GOT3 (cell line): ENCODE measurements around the gene SCARF1.

Experiments used
- DNase-seq: peaks from one replicate; lab custom pipeline; 2025; ENCODE audit warnings: mixed read lengths; lab: John Stamatoyannopoulos, UW

Gene SCARF1

GRCh38 chr17:1648173-1648962 is 2.8 kb upstream of the SCARF1 start:
- DNase-seq = peak; percentile 58

DNA sequence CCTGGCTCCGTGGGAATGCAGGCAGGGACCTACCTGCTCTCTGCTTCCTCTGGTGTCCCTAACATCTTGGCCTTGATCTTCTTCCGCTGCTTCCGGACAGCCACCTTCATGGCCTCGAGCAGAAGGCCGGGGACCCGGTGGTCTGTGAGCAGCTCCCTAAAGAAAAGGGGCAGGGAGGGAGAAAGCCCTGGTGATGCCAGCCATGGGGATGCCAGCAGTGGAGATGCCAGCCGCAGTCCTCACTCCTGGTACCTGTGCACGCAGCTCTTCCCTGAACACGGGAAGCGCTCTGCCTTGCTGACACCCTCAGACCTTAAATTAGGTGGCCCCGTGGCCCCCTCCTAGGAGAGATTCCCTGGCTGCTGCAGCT is 2.3 kb upstream of the SCARF1 start:
- DNase-seq = no peak

- no peak for DNase-seq
These were observed 805 bp upstream of the SCARF1 start for GRCh38 chr17:1646199-1646875.

- no peak for DNase-seq
These were observed 882 bp downstream of the SCARF1 start for GRCh38 chr17:1644493-1645206.

DNA sequence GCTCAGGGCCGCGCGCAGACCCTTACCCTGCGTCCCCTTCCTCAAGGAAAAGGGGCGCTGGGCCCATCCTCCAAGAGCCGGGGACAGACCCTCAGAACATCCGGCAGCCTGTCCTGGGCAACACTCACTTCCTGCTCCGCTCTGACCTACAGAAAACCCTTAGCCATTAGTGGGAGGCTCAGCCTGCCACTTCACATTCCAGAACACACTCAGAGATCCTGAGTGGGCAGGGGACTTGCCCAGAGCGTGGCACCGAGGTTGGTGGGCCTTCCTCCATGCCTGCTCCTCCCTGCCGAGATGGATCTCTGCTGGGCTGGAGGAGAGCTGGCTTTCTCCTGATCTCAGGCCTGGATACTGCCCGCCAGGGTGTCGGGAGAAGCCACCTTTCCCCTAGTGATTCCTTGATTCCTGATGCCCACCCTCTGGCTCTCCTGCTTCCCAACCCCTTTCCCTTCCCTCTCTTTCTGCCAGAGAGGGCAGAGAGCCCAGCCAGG is 1.5 kb downstream of the SCARF1 start:
- no peak for DNase-seq

- DNase-seq = no peak
These were observed 2.1 kb downstream of the SCARF1 start for GRCh38 chr17:1643293-1643998.

GRCh38 chr17:1641065-1641403 is 4.5 kb downstream of the SCARF1 start:
- DNase-seq = no peak

- DNase-seq = no peak
These were observed 5.0 kb downstream of the SCARF1 start for GRCh38 chr17:1640329-1641064.

GRCh38 chr17:1639549-1640180 is 5.9 kb downstream of the SCARF1 start:
- no peak for DNase-seq

- no peak for DNase-seq
These were observed 6.8 kb downstream of the SCARF1 start for GRCh38 chr17:1638624-1639300.

GRCh38 chr17:1638171-1638590 is 7.4 kb downstream of the SCARF1 start:
- no peak for DNase-seq

- DNase-seq = no peak
These were observed 8.7 kb downstream of the SCARF1 start for GRCh38 chr17:1636732-1637285.

DNA sequence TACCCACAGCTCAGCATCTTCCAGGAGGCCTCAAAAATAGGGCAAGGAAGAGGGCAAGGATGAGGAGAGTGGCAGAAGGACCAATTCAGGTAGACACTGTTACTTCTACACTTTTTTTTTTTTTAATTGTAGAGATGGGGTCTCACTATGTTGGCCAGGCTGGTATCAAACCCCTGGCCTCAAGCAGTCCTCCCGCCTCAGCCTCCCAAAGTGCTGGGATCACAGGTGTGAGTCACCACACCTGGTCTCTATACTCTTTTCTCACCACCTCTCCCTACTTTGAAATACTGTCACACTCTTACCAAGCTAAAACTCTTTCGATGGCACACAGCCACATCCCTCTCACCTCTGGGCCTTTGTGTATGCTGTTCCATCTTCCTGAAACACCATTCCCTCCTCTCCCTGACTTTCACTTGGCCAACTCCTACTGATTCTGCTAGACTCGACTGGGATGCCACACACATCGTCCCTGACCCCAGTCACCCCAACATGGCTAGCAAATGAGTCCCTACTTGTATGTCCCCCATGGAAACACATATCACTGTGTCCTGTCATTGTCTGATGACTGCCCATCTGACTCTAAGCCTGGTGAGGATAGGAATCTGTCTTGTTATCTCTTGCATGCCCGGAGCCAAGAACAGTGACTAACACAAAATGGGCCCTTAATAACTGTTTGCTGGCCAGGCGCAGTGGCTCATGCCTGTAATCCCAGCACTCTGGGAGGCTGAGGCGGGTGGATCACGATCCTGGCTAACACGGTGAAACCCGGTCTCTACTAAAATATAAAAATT is 9.7 kb downstream of the SCARF1 start:
- DNase-seq = no peak

- no peak for DNase-seq
These were observed 10.5 kb downstream of the SCARF1 start for GRCh38 chr17:1634841-1635650.

DNA sequence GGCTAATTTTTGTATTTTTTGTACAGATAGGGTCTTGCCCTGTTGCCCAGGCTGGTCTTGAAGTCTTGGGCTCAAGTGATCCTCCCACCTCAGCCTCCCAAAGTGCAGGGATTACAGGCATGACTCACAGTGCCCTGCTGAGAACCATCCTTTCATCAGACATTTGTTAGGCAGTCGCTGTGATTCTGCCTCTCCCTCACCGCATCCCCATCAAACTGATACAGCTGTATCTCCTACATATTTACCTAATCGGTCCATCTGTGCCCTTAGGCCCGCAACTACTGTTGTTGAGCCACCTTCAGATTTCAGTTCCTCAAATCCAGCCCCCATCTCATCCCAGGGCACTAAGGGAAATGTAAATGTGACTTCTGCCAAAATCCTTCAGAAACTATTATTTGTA is 14.9 kb downstream of the SCARF1 start:
- no peak for DNase-seq

DNA sequence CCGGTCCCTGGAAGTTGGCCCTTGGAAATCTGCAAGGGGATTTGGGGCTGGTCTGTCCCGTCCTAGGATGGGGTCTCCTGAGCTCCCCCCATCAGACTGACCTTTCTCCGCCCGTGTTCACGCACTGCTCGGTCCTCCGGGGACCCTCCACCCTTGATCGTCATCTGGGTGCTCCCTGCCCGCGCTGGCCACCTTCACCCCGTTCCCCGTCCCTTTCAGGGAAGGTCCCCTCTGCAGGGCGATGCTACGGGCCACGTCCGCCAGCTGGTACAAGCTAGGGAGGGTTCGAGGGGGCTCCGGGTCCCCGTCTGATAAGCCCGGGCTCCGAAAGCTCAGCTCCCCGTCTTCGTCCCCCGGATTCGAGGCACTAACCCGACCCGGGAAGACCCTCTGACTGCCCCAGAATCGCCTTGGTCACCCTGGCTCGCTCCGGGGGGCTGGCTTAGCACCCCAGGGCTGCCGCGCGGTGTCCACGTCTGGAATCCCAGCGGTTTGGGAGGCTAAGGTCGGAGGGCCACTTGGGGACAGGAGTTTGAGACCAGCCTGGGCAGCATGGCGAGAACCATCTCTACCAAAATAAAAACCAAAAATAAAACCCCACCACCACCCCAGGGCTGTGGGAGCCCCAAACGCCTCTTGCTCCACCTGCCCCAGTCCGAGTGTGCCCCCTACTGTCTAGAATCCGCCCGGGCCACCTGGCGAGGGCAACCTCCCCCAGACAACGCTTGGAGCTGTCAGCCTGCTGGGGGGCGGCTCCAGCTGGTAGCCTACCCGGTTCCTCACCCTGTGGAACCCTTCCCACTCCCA is 15.8 kb downstream of the SCARF1 start:
- no peak for DNase-seq

GRCh38 chr17:1628856-1629503 is 16.6 kb downstream of the SCARF1 start:
- peak; percentile 37 for DNase-seq
